Small intestine (tissue), 7 donors: ENCODE results near the gene TSR3. TPM values are rescaled to one million over a fixed set of nuclear protein-coding genes. Genes with fewer than 3 reads are reported as not detected.

Source experiments
- DNase-seq, 2 donors: peaks; one replicate each; pipeline versions ENCODE4 v3.0.0 to v3.0.0-alpha.2; 2013
- FAIRE-seq: peaks from 2 replicates; lab custom pipeline; 2012; peaks lifted over from hg19 to GRCh38; lab: Jason Lieb, UNC
- H3K27ac ChIP-seq, 3 donors: one replicate each; pipeline ENCODE4 v1.5.1; 2013; ENCODE audit warnings: low read length in 2 of 3, mild to moderate bottlenecking in 2 of 3, control low read depth in 1 of 3, inconsistent platforms in 1 of 3, low read depth in 1 of 3, moderate library complexity in 1 of 3
- H3K27me3 ChIP-seq, 3 donors: one replicate each; pipeline ENCODE4 v1.6.1; 2013; ENCODE audit warnings: low read length in 3 of 3, inconsistent platforms in 1 of 3; ENCODE audit not compliant: control insufficient read depth in 3 of 3, insufficient read depth in 3 of 3
- H3K36me3 ChIP-seq, 3 donors: one replicate each; pipeline ENCODE4 v1.6.1; 2013; ENCODE audit warnings: low read length in 3 of 3, inconsistent platforms in 1 of 3, low read depth in 1 of 3, mild to moderate bottlenecking in 1 of 3, moderate library complexity in 1 of 3; ENCODE audit not compliant: control insufficient read depth in 3 of 3, insufficient read depth in 2 of 3
- H3K4me1 ChIP-seq, 3 donors: one replicate each; pipeline ENCODE4 v1.6.1; 2013; ENCODE audit warnings: low read length in 2 of 3, inconsistent platforms in 1 of 3, low read depth in 1 of 3, mild to moderate bottlenecking in 1 of 3, moderate library complexity in 1 of 3; ENCODE audit not compliant: control insufficient read depth in 3 of 3, insufficient read depth in 2 of 3
- H3K4me3 ChIP-seq, 3 donors: one replicate each; pipeline ENCODE4 v1.5.1; 2013; ENCODE audit warnings: low read length in 3 of 3, control low read depth in 1 of 3, inconsistent platforms in 1 of 3, low read depth in 1 of 3, mild to moderate bottlenecking in 1 of 3, moderate library complexity in 1 of 3
- H3K9me3 ChIP-seq, 2 donors: one replicate each; pipeline ENCODE4 v1.6.1; 2013; ENCODE audit warnings: low read depth in 1 of 2, low read length in 1 of 2; ENCODE audit not compliant: control insufficient read depth in 2 of 2, insufficient read depth in 1 of 2
- WGBS, 3 donors: extraction: QIAGEN DNeasy Blood & Tissue Kit; methylation state at CpG; one replicate each; pipeline ENCODE4 v1.1.7; 2013; 5-methylcytosine and 5-hydroxymethylcytosine counted together
- polyA plus RNA-seq, 4 donors: library from polyadenylated mRNA; stranded (reverse) in 3 of 4; unstranded in 1 of 4; fragments of 200-250 nt in 3 of 4; fragments of 120-200 nt in 1 of 4; gene quantifications; one replicate each; pipeline versions ENCODE4 v1.2.1 to v1.2.3, GENCODE V29; 2013
- donor health status: healthy with polysubstance abuse.
- donor health status: control.
- donor health status: control.
- donor health status: Bipolar disorder and iron deficiency.
- donor health status: healthy.

Gene TSR3
- polyA plus RNA-seq, 4 donors = 38.7 to 67.8 (median 57.3) TPM

DNA sequence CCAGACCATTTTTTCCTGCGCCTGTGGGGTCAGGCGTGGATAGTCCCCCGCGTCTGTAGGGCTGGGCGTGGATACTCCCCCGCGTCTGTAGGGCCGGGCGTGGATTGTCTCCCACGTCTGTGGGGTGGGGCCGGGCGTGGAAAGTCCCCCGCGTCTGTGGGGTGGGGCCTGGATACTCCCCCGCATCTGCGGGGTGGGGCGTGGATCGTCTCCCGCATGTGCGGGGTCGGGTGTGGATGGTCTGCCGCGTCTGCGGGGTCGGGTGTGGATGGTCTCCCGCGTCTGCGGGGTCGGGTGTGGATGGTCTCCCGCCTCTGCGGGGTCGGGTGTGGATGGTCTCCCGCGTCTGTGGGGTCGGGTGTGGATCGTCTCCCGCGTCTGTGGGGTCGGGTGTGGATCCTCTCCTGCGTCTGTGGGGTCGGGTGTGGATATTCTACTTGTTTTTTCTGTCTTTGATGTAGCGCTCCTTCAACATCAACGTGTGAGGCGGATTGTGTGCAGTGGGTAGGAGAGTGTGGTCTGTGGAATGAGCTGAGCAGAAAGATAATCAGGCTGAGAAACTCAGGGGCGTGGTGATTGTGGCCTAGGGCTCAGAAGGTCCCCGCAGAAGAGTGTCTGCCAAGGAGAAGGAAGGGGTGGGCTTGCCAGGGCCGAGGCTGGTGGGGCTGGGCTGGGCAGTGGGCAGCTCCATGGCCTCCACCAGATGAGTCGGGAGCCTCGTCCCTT lies 3.3 kb upstream of the TSR3 start:
- Histone ChIP-seq H3K27me3 (no peaks in the 10 kb centered on the region), H3K36me3 (peaks cover 0 to 32% (median 2%) of the 10 kb centered on the region in 3 donors), H3K4me3 (no peak overlapping the region), H3K9me3 (no peaks in the 10 kb centered on the region), H3K4me1 (peaks cover 0 to 13% (median 13%) of the 10 kb centered on the region in 3 donors), H3K27ac (no peak overlapping the region)
- 71 to 86% (median 76%) methylated on average over 46 to 49 of the region's 49 CpGs for WGBS, 3 donors
- FAIRE-seq (no peak), DNase-seq (no peak)

DNA sequence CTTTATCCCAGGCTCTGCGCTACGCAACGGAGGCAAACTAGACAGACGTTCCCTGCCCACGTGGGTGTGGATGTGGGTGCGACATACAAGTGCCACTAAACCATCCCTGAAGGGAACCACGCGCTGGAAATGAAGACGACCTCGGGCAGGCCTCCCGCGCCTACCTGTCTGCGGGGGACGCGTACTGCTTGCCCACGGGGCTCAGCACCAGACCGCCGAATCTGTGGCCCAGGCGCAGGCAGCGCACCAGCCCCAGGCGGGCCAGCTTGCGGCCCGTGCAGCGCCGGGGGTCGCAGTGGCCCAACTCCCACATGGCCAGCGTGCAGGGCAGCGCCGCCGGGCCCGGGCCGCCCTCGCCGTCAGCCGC lies 480 bp downstream of the TSR3 start:
- 0 to 1% (median 0%) methylated on average over 28 to 35 of the region's 35 CpGs for WGBS, 3 donors
- FAIRE-seq (no peak), DNase-seq (no peak)
- H3K4me1 ChIP-seq = peaks cover 0 to 13% (median 13%) of the 10 kb centered on the region in 3 donors
- peak overlapping the region in 2 of 3 donors; percentile 24 to 26 for H3K27ac ChIP-seq
- H3K4me3 ChIP-seq = peak overlapping the region; percentile 66 to 92 (median 89)
- H3K36me3 ChIP-seq = peaks cover 2 to 45% (median 4%) of the 10 kb centered on the region in 3 donors
- H3K9me3 ChIP-seq = no peaks in the 10 kb centered on the region
- no peaks in the 10 kb centered on the region for H3K27me3 ChIP-seq

GRCh38 chr16:1350691-1351090 lies 987 bp downstream of the TSR3 start:
- DNase-seq (no peak), FAIRE-seq (no peak)
- Histone ChIP-seq H3K9me3 (no peaks in the 10 kb centered on the region), H3K27me3 (no peaks in the 10 kb centered on the region), H3K4me3 (peak overlapping the region in 2 of 3 donors; percentile 66 to 92), H3K36me3 (peaks cover 2 to 47% (median 4%) of the 10 kb centered on the region in 3 donors), H3K4me1 (peaks cover 0 to 13% (median 13%) of the 10 kb centered on the region in 3 donors), H3K27ac (no peak overlapping the region)
- WGBS, 3 donors = 72 to 80% (median 74%) methylated on average over 19 of the region's 19 CpGs

GRCh38 chr16:1349951-1350350 lies 1.7 kb downstream of the TSR3 start:
- WGBS, 3 donors = 93 to 97% (median 97%) methylated on average over 17 of the region's 17 CpGs
- FAIRE-seq = no peak
- Histone ChIP-seq H3K27me3 (no peaks in the 10 kb centered on the region), H3K4me1 (peaks cover 0 to 13% (median 13%) of the 10 kb centered on the region in 3 donors), H3K4me3 (no peak overlapping the region), H3K9me3 (no peaks in the 10 kb centered on the region), H3K36me3 (peaks cover 2 to 47% (median 4%) of the 10 kb centered on the region in 3 donors), H3K27ac (no peak overlapping the region)
- DNase-seq = no peak

DNA sequence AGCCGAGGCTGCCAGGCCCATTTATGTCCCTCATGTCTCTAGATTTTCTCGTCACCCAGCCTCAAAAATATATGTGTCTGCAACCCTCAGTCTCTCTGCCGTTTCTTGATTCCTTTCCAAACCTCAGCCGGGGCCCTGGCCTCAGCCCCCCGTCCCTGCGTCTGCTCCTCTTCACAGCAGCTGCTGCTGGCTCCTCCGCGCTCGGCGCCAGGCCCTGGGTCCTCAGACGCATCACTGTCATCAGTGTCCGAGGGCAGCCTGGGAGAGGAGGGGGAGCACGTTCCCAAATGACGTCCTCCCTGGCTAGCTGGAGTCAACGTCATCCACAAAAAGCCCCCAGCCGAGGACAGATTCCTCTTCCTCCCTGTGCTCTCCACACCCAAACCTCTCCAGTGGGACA lies 2.3 kb downstream of the TSR3 start:
- FAIRE-seq = no peak
- DNase-seq = no peak
- peaks cover 0 to 13% (median 13%) of the 10 kb centered on the region in 3 donors for H3K4me1 ChIP-seq
- H3K27me3 ChIP-seq = no peaks in the 10 kb centered on the region
- peaks cover 2 to 45% (median 4%) of the 10 kb centered on the region in 3 donors for H3K36me3 ChIP-seq
- WGBS, 3 donors = 84 to 91% (median 87%) methylated on average over 16 of the region's 16 CpGs
- no peaks in the 10 kb centered on the region for H3K9me3 ChIP-seq
- no peak overlapping the region for H3K27ac ChIP-seq
- H3K4me3 ChIP-seq = no peak overlapping the region

GRCh38 chr16:1348926-1349325 lies 2.8 kb downstream of the TSR3 start:
- Histone ChIP-seq H3K9me3 (no peaks in the 10 kb centered on the region), H3K4me1 (peaks cover 2 to 15% (median 13%) of the 10 kb centered on the region in 3 donors), H3K27ac (no peak overlapping the region), H3K36me3 (peaks cover 2 to 45% (median 4%) of the 10 kb centered on the region in 3 donors), H3K4me3 (no peak overlapping the region), H3K27me3 (no peaks in the 10 kb centered on the region)
- FAIRE-seq (no peak), DNase-seq (no peak)
- 82 to 85% (median 84%) methylated on average over 14 of the region's 14 CpGs for WGBS, 3 donors

GRCh38 chr16:1348441-1348840 lies 3.2 kb downstream of the TSR3 start:
- Histone ChIP-seq H3K27ac (no peak overlapping the region), H3K27me3 (no peaks in the 10 kb centered on the region), H3K36me3 (peaks cover 2 to 42% (median 4%) of the 10 kb centered on the region in 3 donors), H3K4me1 (peaks cover 2 to 19% (median 11%) of the 10 kb centered on the region in 3 donors), H3K9me3 (no peaks in the 10 kb centered on the region), H3K4me3 (no peak overlapping the region)
- FAIRE-seq (no peak), DNase-seq (no peak)
- 91 to 96% (median 95%) methylated on average over 12 to 15 of the region's 15 CpGs for WGBS, 3 donors

- peaks cover 2 to 42% (median 4%) of the 10 kb centered on the region in 3 donors for H3K36me3 ChIP-seq
- no peaks in the 10 kb centered on the region for H3K9me3 ChIP-seq
- no peak overlapping the region for H3K27ac ChIP-seq
- no peak overlapping the region for H3K4me3 ChIP-seq
- WGBS, 3 donors = 90 to 92% (median 92%) methylated on average over 27 to 29 of the region's 29 CpGs
- H3K4me1 ChIP-seq = peaks cover 2 to 19% (median 7%) of the 10 kb centered on the region in 3 donors
- no peak for FAIRE-seq
- no peaks in the 10 kb centered on the region for H3K27me3 ChIP-seq
- no peak for DNase-seq
These were observed 3.7 kb downstream of the TSR3 start for GRCh38 chr16:1347962-1348361.
